H9 (cell line): ENCODE data around the gene FMC1. TPM values are rescaled to one million over a fixed set of nuclear protein-coding genes. Genes with fewer than 3 reads are reported as not detected.
A peak's percentile ranks its signal among the peaks of the same experiment; 100 is the strongest.

ENCODE experiments used
- DNase-seq: peaks from one replicate; pipeline ENCODE4 v3.0.0-alpha.2; 2017
- H2AFZ ChIP-seq: one replicate; pipeline ENCODE4 v1.6.1; 2013; ENCODE audit warnings: mild to moderate bottlenecking, low read length, control low read depth, moderate library complexity
- H2AK5ac ChIP-seq: 2 replicates; pipeline ENCODE4 v1.6.1; 2013; ENCODE audit warnings: low read length, control low read depth, mixed read lengths; ENCODE audit not compliant: insufficient read length
- H2BK120ac ChIP-seq: one replicate; pipeline ENCODE4 v1.6.1; 2013; ENCODE audit warnings: low read depth, mild to moderate bottlenecking, low read length, control low read depth, inconsistent platforms; ENCODE audit not compliant: poor library complexity, severe bottlenecking
- H2BK12ac ChIP-seq: 2 replicates; pipeline ENCODE4 v1.6.1; 2013; ENCODE audit warnings: low read length, control low read depth, mixed read lengths, low read depth; ENCODE audit not compliant: insufficient read length
- H2BK15ac ChIP-seq: 2 replicates; pipeline ENCODE4 v1.6.1; 2013; ENCODE audit warnings: low read depth, low read length, control low read depth
- H2BK20ac ChIP-seq: one replicate; pipeline ENCODE4 v1.6.1; 2013; ENCODE audit warnings: low read depth, mild to moderate bottlenecking, low read length, control low read depth, inconsistent platforms; ENCODE audit not compliant: poor library complexity, severe bottlenecking
- H2BK5ac ChIP-seq: 2 replicates; pipeline ENCODE4 v1.6.1; 2013; ENCODE audit warnings: low read length, control low read depth, mixed read lengths; ENCODE audit not compliant: insufficient read length
- H3K14ac ChIP-seq: 2 replicates; pipeline ENCODE4 v1.6.1; 2013; ENCODE audit warnings: low read length, control low read depth; ENCODE audit not compliant: insufficient read depth
- H3K18ac ChIP-seq: 2 replicates; pipeline ENCODE4 v1.6.1; 2013; ENCODE audit warnings: low read depth, mild to moderate bottlenecking, mixed read lengths, low read length, control low read depth; ENCODE audit not compliant: insufficient read length
- H3K23ac ChIP-seq: 2 replicates; pipeline ENCODE4 v1.6.1; 2013; ENCODE audit warnings: low read length, control low read depth, mixed read lengths, low read depth; ENCODE audit not compliant: insufficient read length
- H3K23me2 ChIP-seq: 2 replicates; pipeline ENCODE4 v1.6.1; 2013; ENCODE audit warnings: low read depth, mild to moderate bottlenecking, mixed read lengths, low read length, control low read depth; ENCODE audit not compliant: insufficient read length, poor library complexity, severe bottlenecking
- H3K27ac ChIP-seq: 2 replicates; pipeline ENCODE4 v1.5.1; 2013; ENCODE audit warnings: low read length, control low read depth, mixed read lengths, low read depth; ENCODE audit not compliant: insufficient read length
- H3K27me3 ChIP-seq: 2 replicates; pipeline ENCODE4 v1.6.1; 2013; ENCODE audit warnings: low read length, control low read depth, inconsistent platforms; ENCODE audit not compliant: insufficient read depth
- H3K4ac ChIP-seq: 2 replicates; pipeline ENCODE4 v1.6.1; 2013; ENCODE audit warnings: low read depth, mild to moderate bottlenecking, control low read depth, inconsistent platforms, low read length, moderate library complexity
- H3K4me1 ChIP-seq: 2 replicates; pipeline ENCODE4 v1.6.1; 2013; ENCODE audit warnings: low read length, control low read depth, inconsistent platforms; ENCODE audit not compliant: insufficient read depth
- H3K4me2 ChIP-seq: 2 replicates; pipeline ENCODE4 v1.6.1; 2013; ENCODE audit warnings: low read length, control low read depth, mixed read lengths; ENCODE audit not compliant: insufficient read length, insufficient read depth
- H3K56ac ChIP-seq: 2 replicates; pipeline ENCODE4 v1.6.1; 2013; ENCODE audit warnings: low read depth, mild to moderate bottlenecking, mixed read lengths, low read length, control low read depth; ENCODE audit not compliant: insufficient read length
- H3K79me1 ChIP-seq: 2 replicates; pipeline ENCODE4 v1.6.1; 2013; ENCODE audit warnings: low read depth, mild to moderate bottlenecking, moderate library complexity, low read length, control low read depth, inconsistent platforms; ENCODE audit not compliant: insufficient read depth, poor library complexity, severe bottlenecking
- H3K79me2 ChIP-seq: 2 replicates; pipeline ENCODE4 v1.6.1; 2013; ENCODE audit warnings: low read length, control low read depth, inconsistent platforms; ENCODE audit not compliant: insufficient read depth
- H3K9ac ChIP-seq: 2 replicates; pipeline ENCODE4 v1.6.1; 2013; ENCODE audit warnings: low read length, control low read depth, mixed read lengths; ENCODE audit not compliant: insufficient read length; ENCODE audit errors: extremely low read depth
- H3K9me3 ChIP-seq: one replicate; pipeline ENCODE4 v1.6.1; 2013; ENCODE audit warnings: low read depth, low read length, inconsistent platforms; ENCODE audit not compliant: control insufficient read depth
- H3T11ph ChIP-seq: one replicate; pipeline ENCODE4 v1.6.1; 2013; ENCODE audit warnings: mild to moderate bottlenecking, low read length, control low read depth, inconsistent platforms
- H4K20me1 ChIP-seq: one replicate; pipeline ENCODE4 v1.6.1; 2013; ENCODE audit not compliant: control insufficient read depth, insufficient read length, insufficient read depth
- H4K5ac ChIP-seq: 2 replicates; pipeline ENCODE4 v1.6.1; 2013; ENCODE audit warnings: low read depth, mild to moderate bottlenecking, mixed read lengths, low read length, control low read depth; ENCODE audit not compliant: insufficient read length
- H4K8ac ChIP-seq: replicated peaks from 2 replicates; pipeline ENCODE4 v1.6.1; 2013; ENCODE audit warnings: low read length, control low read depth, mixed read lengths, low read depth; ENCODE audit not compliant: insufficient read length
- H4K91ac ChIP-seq: 2 replicates; pipeline ENCODE4 v1.6.1; 2013; ENCODE audit warnings: low read depth, mild to moderate bottlenecking, moderate library complexity, mixed read lengths, low read length, control low read depth; ENCODE audit not compliant: insufficient read length
- H3K27ac Mint-ChIP-seq, 3 experiments: 2 replicates in 2 of 3; 3 replicates in 1 of 3; pipeline ENCODE4 v1.8.0; 2020 to 2021; ENCODE audit warnings: mixed read lengths in 3 of 3, mild to moderate bottlenecking in 1 of 3, moderate library complexity in 1 of 3
- H3K27me3 Mint-ChIP-seq: 2 replicates; pipeline ENCODE4 v1.8.0; 2021; ENCODE audit warnings: low read depth, mild to moderate bottlenecking, moderate library complexity, mixed read lengths
- H3K36me3 Mint-ChIP-seq, 3 experiments: 2 replicates in 2 of 3; 3 replicates in 1 of 3; pipeline ENCODE4 v1.8.0; 2020 to 2021; ENCODE audit warnings: low read depth in 3 of 3, mixed read lengths in 3 of 3; ENCODE audit not compliant: insufficient read depth in 1 of 3
- H3K4me1 Mint-ChIP-seq, 2 experiments: 2 replicates each; pipeline ENCODE4 v1.8.0; 2020; ENCODE audit warnings: mixed read lengths in 2 of 2
- H3K4me3 Mint-ChIP-seq, 2 experiments: 2 replicates in 1 of 2; 3 replicates in 1 of 2; pipeline ENCODE4 v1.8.0; 2020 to 2021; ENCODE audit warnings: mild to moderate bottlenecking in 2 of 2, mixed read lengths in 2 of 2, moderate library complexity in 1 of 2
- H3K9me3 Mint-ChIP-seq, 2 experiments: 2 replicates in 1 of 2; 3 replicates in 1 of 2; pipeline ENCODE4 v1.8.0; 2020; ENCODE audit warnings: mild to moderate bottlenecking in 2 of 2, mixed read lengths in 2 of 2, moderate library complexity in 1 of 2
- CTCF ChIP-seq: fragments of 200-600 bp; sonication (generic); conservative IDR thresholded peaks from 3 replicates; pipeline ENCODE4 v1.8.0; 2021; ENCODE audit warnings: antibody characterized with exemption, mild to moderate bottlenecking
- WGBS: extraction: QIAGEN DNeasy Blood & Tissue Kit; methylation state at CpG from one replicate; pipeline ENCODE4 v1.1.7; 2013; ENCODE audit warnings: missing lambda C conversion rate, low lambda C conversion rate, mixed read lengths; ENCODE audit not compliant: insufficient read length; ENCODE audit errors: extremely low coverage; 5-methylcytosine and 5-hydroxymethylcytosine counted together
- total RNA-seq: library from RNA; stranded (reverse); gene quantifications from 2 replicates; pipeline ENCODE4 v1.2.1, GENCODE V29; 2021

The FMC1 gene
- total RNA-seq, 1 experiment from 2014 or later = 10.9 TPM

GRCh38 chr7:139292821-139293220 lies 48.3 kb upstream of the FMC1 start:
- Histone ChIP-seq H2BK5ac (no peak overlapping the region), H3K18ac (no peak overlapping the region), H3T11ph (no peak overlapping the region), H2BK12ac (no peak overlapping the region), H4K5ac (no peak overlapping the region), H2AK5ac (no peak overlapping the region), H3K27me3 (no peaks in the 10 kb centered on the region), H4K91ac (no peak overlapping the region), H3K27ac (no peak overlapping the region), H2BK15ac (no peak overlapping the region), H4K20me1 (no peaks in the 10 kb centered on the region), H3K79me2 (no peaks in the 10 kb centered on the region), H3K14ac (no peak overlapping the region), H4K8ac (no peak overlapping the region), H2BK120ac (no peak overlapping the region), H2BK20ac (no peak overlapping the region), H3K4me1 (no peaks in the 10 kb centered on the region), H3K23ac (no peak overlapping the region), H3K4me2 (no peak overlapping the region), H3K79me1 (no peaks in the 10 kb centered on the region), H2AFZ (no peak overlapping the region), H3K9ac (no peak overlapping the region), H3K56ac (no peak overlapping the region), H3K4ac (no peak overlapping the region), H3K9me3 (no peaks in the 10 kb centered on the region), H3K23me2 (no peaks in the 10 kb centered on the region)
- Mint-ChIP-seq H3K27me3 (no peaks in the 10 kb centered on the region; the same call in 1 of the 2 replicates), H3K9me3 (no peaks in the 10 kb centered on the region), H3K27ac (peak overlapping the region in 2 of 3 experiments; percentile 4 to 42; a peak in 1 of 7 replicates), H3K4me3 (no peak overlapping the region), H3K36me3 (peaks cover 3 to 20% (median 7%) of the 10 kb centered on the region in 3 experiments; a peak in 6 of 7 replicates), H3K4me1 (no peaks in the 10 kb centered on the region)
- 100% methylated on average over 1 of the region's 7 CpGs for WGBS
- no peak for TF ChIP-seq CTCF
- DNase-seq = no peak
